Measurements from ENCODE around the gene IL10RA. TPM values are rescaled to one million over a fixed set of nuclear protein-coding genes. Genes with fewer than 3 reads are reported as not detected.
"Not testable (repeated sequence)": the region's sequence is repeated elsewhere in the genome, so short reads cannot be mapped to it uniquely, and the experiment has no call there.

Gene IL10RA
- total RNA-seq, 2 experiments from 2014 or later = 11.3 to 16.1 TPM

GRCh38 chr11:117969160-117969991, 16.8 kb upstream of the IL10RA start:
- CTCF ChIA-PET = interaction anchor here (1.1 to 1.6 kb wide), 3 partner anchors 23 to 147 kb away, joined by 4 to 14 read pairs (median 5); no protein-coding TSS in a partner anchor
- intact Hi-C loops (cut with micrococcal nuclease) = no loop called here
- H3K27ac Mint-ChIP-seq = no peak overlapping the region
- H3K4me1 Mint-ChIP-seq (ENCODE audit: low read depth) = peaks cover 47% of the 10 kb centered on the region
- H3K36me3 Mint-ChIP-seq (ENCODE audit: low read depth) = no peaks in the 10 kb centered on the region
- no peak overlapping the region for H3K4me3 Mint-ChIP-seq
- H3K27me3 Mint-ChIP-seq (ENCODE audit: low read depth) = no peaks in the 10 kb centered on the region
- no peaks in the 10 kb centered on the region for H3K9me3 Mint-ChIP-seq
- no peak for DNase-seq

- no peaks in the 10 kb centered on the region for H3K27me3 Mint-ChIP-seq (ENCODE audit: low read depth)
- peaks cover 56% of the 10 kb centered on the region for H3K4me1 Mint-ChIP-seq (ENCODE audit: low read depth)
- peak overlapping the region; percentile 2 for H3K4me3 Mint-ChIP-seq
- peak; percentile 71 for DNase-seq
- intact Hi-C loops (cut with micrococcal nuclease) = loop anchor here (1.0 kb wide), 2 partner anchors 17 to 28 kb away; no protein-coding TSS in a partner anchor
- H3K36me3 Mint-ChIP-seq (ENCODE audit: low read depth) = no peaks in the 10 kb centered on the region
- peak overlapping the region; percentile 48 for H3K27ac Mint-ChIP-seq
- no peaks in the 10 kb centered on the region for H3K9me3 Mint-ChIP-seq
- CTCF ChIA-PET = interaction anchor here (1.1 to 1.6 kb wide), 3 partner anchors 24 to 148 kb away, joined by 4 to 14 read pairs (median 5); no protein-coding TSS in a partner anchor
Measured at GRCh38 chr11:117970400-117971024, 15.7 kb upstream of the IL10RA start.

- Mint-ChIP-seq H3K4me1 (ENCODE audit: low read depth) (peaks cover 64% of the 10 kb centered on the region), H3K27ac (no peak overlapping the region), H3K4me3 (no peak overlapping the region), H3K9me3 (no peaks in the 10 kb centered on the region), H3K27me3 (ENCODE audit: low read depth) (no peaks in the 10 kb centered on the region), H3K36me3 (ENCODE audit: low read depth) (no peaks in the 10 kb centered on the region)
- CTCF ChIA-PET = no interaction called here
- DNase-seq = no peak
- intact Hi-C loops (cut with micrococcal nuclease) = no loop called here
Measured at GRCh38 chr11:117972044-117972443, 14.2 kb upstream of the IL10RA start.

GRCh38 chr11:117972629-117973502, 13.3 kb upstream of the IL10RA start:
- CTCF ChIA-PET = interaction anchor here (0.5 to 1.0 kb wide), 2 partner anchors 9 to 26 kb away, joined by 3 to 5 read pairs; no protein-coding TSS in a partner anchor
- Mint-ChIP-seq H3K9me3 (no peaks in the 10 kb centered on the region), H3K4me3 (no peak overlapping the region)

GRCh38 chr11:117973503-117973860, 12.7 kb upstream of the IL10RA start:
- Mint-ChIP-seq H3K4me1 (ENCODE audit: low read depth) (peaks cover 74% of the 10 kb centered on the region), H3K4me3 (no peak overlapping the region), H3K36me3 (ENCODE audit: low read depth) (no peaks in the 10 kb centered on the region), H3K27ac (no peak overlapping the region), H3K27me3 (ENCODE audit: low read depth) (no peaks in the 10 kb centered on the region), H3K9me3 (no peaks in the 10 kb centered on the region)
- CTCF ChIA-PET = interaction anchor here (0.5 to 1.0 kb wide), 2 partner anchors 9 to 27 kb away, joined by 3 to 5 read pairs; no protein-coding TSS in a partner anchor
- DNase-seq = no peak
- intact Hi-C loops (cut with micrococcal nuclease) = no loop called here

More at GRCh38 chr11:117972629-117973502, 13.3 kb upstream of the IL10RA start:
- no peak for DNase-seq
- Mint-ChIP-seq H3K27ac (peak overlapping the region; percentile 48), H3K4me1 (ENCODE audit: low read depth) (peaks cover 71% of the 10 kb centered on the region), H3K36me3 (ENCODE audit: low read depth) (no peaks in the 10 kb centered on the region), H3K27me3 (ENCODE audit: low read depth) (no peaks in the 10 kb centered on the region)
- intact Hi-C loops (cut with micrococcal nuclease) = no loop called here

GRCh38 chr11:117976445-117976844, 9.7 kb upstream of the IL10RA start:
- Mint-ChIP-seq H3K27ac (no peak overlapping the region), H3K4me3 (no peak overlapping the region), H3K9me3 (no peaks in the 10 kb centered on the region), H3K4me1 (ENCODE audit: low read depth) (peaks cover 65% of the 10 kb centered on the region), H3K36me3 (ENCODE audit: low read depth) (no peaks in the 10 kb centered on the region), H3K27me3 (ENCODE audit: low read depth) (no peaks in the 10 kb centered on the region)
- no peak for DNase-seq
- CTCF ChIA-PET = interaction anchor here (0.7 to 1.8 kb wide), 5 partner anchors 13 to 29 kb away, joined by 3 to 10 read pairs (median 4); no protein-coding TSS in a partner anchor
- intact Hi-C loops (cut with micrococcal nuclease) = no loop called here

GRCh38 chr11:117977029-117977428, 9.2 kb upstream of the IL10RA start:
- Mint-ChIP-seq H3K4me3 (no peak overlapping the region), H3K27ac (no peak overlapping the region), H3K4me1 (ENCODE audit: low read depth) (peaks cover 61% of the 10 kb centered on the region), H3K9me3 (no peaks in the 10 kb centered on the region), H3K36me3 (ENCODE audit: low read depth) (no peaks in the 10 kb centered on the region), H3K27me3 (ENCODE audit: low read depth) (no peaks in the 10 kb centered on the region)
- no peak for DNase-seq
- CTCF ChIA-PET = interaction anchor here (1.5 to 1.8 kb wide), 4 partner anchors 22 to 30 kb away, joined by 3 to 10 read pairs (median 6); no protein-coding TSS in a partner anchor
- intact Hi-C loops (cut with micrococcal nuclease) = no loop called here

- DNase-seq = peak; percentile 46
- CTCF ChIA-PET = interaction anchor here (0.6 to 1.8 kb wide), 5 partner anchors 10 to 75 kb away, joined by 3 to 7 read pairs (median 5); no protein-coding TSS in a partner anchor
- H3K9me3 Mint-ChIP-seq; H3K36me3 Mint-ChIP-seq (ENCODE audit: low read depth); intact Hi-C loops (cut with micrococcal nuclease); H3K27ac Mint-ChIP-seq; H3K27me3 Mint-ChIP-seq (ENCODE audit: low read depth): not testable (repeated sequence)
- peaks cover 56% of the 10 kb centered on the region for H3K4me1 Mint-ChIP-seq (ENCODE audit: low read depth)
- H3K4me3 Mint-ChIP-seq = peak overlapping the region; percentile 39
Measured at GRCh38 chr11:117977612-117978264, 8.5 kb upstream of the IL10RA start.

- intact Hi-C loops (cut with micrococcal nuclease); H3K27ac Mint-ChIP-seq: not testable (repeated sequence)
Measured at GRCh38 chr11:117978291-117978910, 7.8 kb upstream of the IL10RA start.

GRCh38 chr11:117978991-117979390, 7.2 kb upstream of the IL10RA start:
- CTCF ChIA-PET = interaction anchor here (0.7 to 3.2 kb wide), 4 partner anchors 17 to 171 kb away, joined by 3 to 16 read pairs (median 8); no protein-coding TSS in a partner anchor
- Mint-ChIP-seq H3K4me1 (ENCODE audit: low read depth) (peaks cover 56% of the 10 kb centered on the region), H3K27me3 (ENCODE audit: low read depth) (no peaks in the 10 kb centered on the region), H3K27ac (no peak overlapping the region), H3K36me3 (ENCODE audit: low read depth) (no peaks in the 10 kb centered on the region), H3K9me3 (no peaks in the 10 kb centered on the region), H3K4me3 (no peak overlapping the region)
- intact Hi-C loops (cut with micrococcal nuclease) = no loop called here
- DNase-seq = no peak

More at GRCh38 chr11:117978291-117978910, 7.8 kb upstream of the IL10RA start:
- peaks cover 57% of the 10 kb centered on the region for H3K4me1 Mint-ChIP-seq (ENCODE audit: low read depth)
- H3K36me3 Mint-ChIP-seq (ENCODE audit: low read depth); H3K9me3 Mint-ChIP-seq; DNase-seq; H3K4me3 Mint-ChIP-seq; H3K27me3 Mint-ChIP-seq (ENCODE audit: low read depth): not testable (repeated sequence)
- CTCF ChIA-PET = interaction anchor here (0.6 to 1.8 kb wide), 6 partner anchors 9 to 74 kb away, joined by 3 to 7 read pairs (median 4); no protein-coding TSS in a partner anchor

All from activated naive CD4-positive, alpha-beta T cell treated with anti-CD3 and anti-CD28 coated beads for 36 hours (primary cell).